H1 (cell line): ENCODE results near the gene SBF2. TPM values are rescaled to one million over a fixed set of nuclear protein-coding genes. Genes with fewer than 3 reads are reported as not detected.

Source experiments
- CTCF ChIA-PET: fragments of 300-600 bp; sonication (Branson Sonifier 250); formaldehyde crosslinking; loops from one replicate; lab custom pipeline; 2021; ENCODE audit not compliant: partially characterized antibody; lab: Charles Lee
- POLR2A ChIA-PET: fragments of 300-600 bp; sonication (Branson Sonifier 250); formaldehyde crosslinking; loops from one replicate; lab custom pipeline; 2021; ENCODE audit warnings: inconsistent platforms; ENCODE audit not compliant: partially characterized antibody; lab: Charles Lee
- DNase-seq, 2 experiments: peaks; one replicate each; pipeline versions ENCODE4 v3.0.0 to v3.0.0-alpha.2; 2010 to 2022; ENCODE audit warnings: low spot score in 2 of 2, low read depth in 1 of 2, mixed read lengths in 1 of 2
- FAIRE-seq: peaks from 2 replicates; lab custom pipeline; 2011; peaks lifted over from hg19 to GRCh38; lab: Jason Lieb, UNC
- H2AFZ ChIP-seq: 2 replicates; pipeline ENCODE4 v1.8.1; 2012; ENCODE audit warnings: low read length, inconsistent platforms
- H2AK5ac ChIP-seq: 2 replicates; pipeline ENCODE4 v1.6.1; 2013; ENCODE audit warnings: low read depth, low read length
- H2BK120ac ChIP-seq: replicated peaks from 2 replicates; pipeline ENCODE3; 2013; ENCODE audit warnings: low read depth, low read length, inconsistent platforms
- H2BK12ac ChIP-seq: 2 replicates; pipeline ENCODE4 v1.6.1; 2013; ENCODE audit warnings: low read depth, low read length
- H2BK15ac ChIP-seq: 2 replicates; pipeline ENCODE4 v1.6.1; 2013; ENCODE audit warnings: low read length
- H2BK20ac ChIP-seq: 2 replicates; pipeline ENCODE4 v1.6.1; 2013; ENCODE audit warnings: low read length
- H2BK5ac ChIP-seq: 2 replicates; pipeline ENCODE4 v1.6.1; 2013; ENCODE audit warnings: low read depth, low read length
- H3K14ac ChIP-seq: 2 replicates; pipeline ENCODE4 v1.6.1; 2013; ENCODE audit warnings: inconsistent platforms; ENCODE audit not compliant: insufficient read length
- H3K18ac ChIP-seq: 2 replicates; pipeline ENCODE4 v1.6.1; 2013; ENCODE audit warnings: low read length; ENCODE audit errors: extremely low read depth
- H3K23ac ChIP-seq: 2 replicates; pipeline ENCODE4 v1.6.1; 2013; ENCODE audit warnings: inconsistent platforms; ENCODE audit not compliant: insufficient read length
- H3K23me2 ChIP-seq: 2 replicates; pipeline ENCODE4 v1.6.1; 2013; ENCODE audit warnings: low read depth, low read length
- H3K27ac ChIP-seq: 2 replicates; pipeline ENCODE4 v1.6.1; 2011; ENCODE audit warnings: low read depth, low read length, inconsistent platforms
- H3K27me3 ChIP-seq, 4 experiments: replicated peaks in 1 of 4; 1 replicate in 1 of 4; 2 replicates in 3 of 4; pipeline versions ENCODE4 v1.6.1 to v1.8.1; 2011 to 2013; ENCODE audit warnings: low read length in 3 of 4, mild to moderate bottlenecking in 3 of 4, inconsistent platforms in 2 of 4, mixed read lengths in 2 of 4, moderate library complexity in 1 of 4; ENCODE audit not compliant: control insufficient read depth in 3 of 4, insufficient read depth in 3 of 4; ENCODE audit errors: extremely low read depth in 1 of 4
- H3K36me3 ChIP-seq, 4 experiments: 2 replicates each; pipeline versions ENCODE4 v1.6.1 to v1.8.1; 2011 to 2013; ENCODE audit warnings: mild to moderate bottlenecking in 4 of 4, low read length in 3 of 4, moderate library complexity in 2 of 4, control low read depth in 1 of 4, inconsistent platforms in 1 of 4; ENCODE audit not compliant: insufficient read depth in 4 of 4, control insufficient read depth in 2 of 4
- H3K4ac ChIP-seq: replicated peaks from 2 replicates; pipeline ENCODE3; 2013; ENCODE audit warnings: low read length, low read depth, mixed read lengths, inconsistent platforms; ENCODE audit not compliant: insufficient read length
- H3K4me1 ChIP-seq, 4 experiments: replicated peaks in 1 of 4; 1 replicate in 1 of 4; 2 replicates in 3 of 4; pipeline versions ENCODE4 v1.6.1 to v1.8.1; 2011 to 2013; ENCODE audit warnings: low read length in 3 of 4, inconsistent platforms in 2 of 4, mixed read lengths in 1 of 4; ENCODE audit not compliant: insufficient read depth in 4 of 4, control insufficient read depth in 3 of 4
- H3K4me2 ChIP-seq, 2 experiments: 2 replicates each; pipeline versions ENCODE4 v1.6.1 to v1.8.1; 2011 to 2013; ENCODE audit warnings: low read depth in 2 of 2, low read length in 2 of 2, control low read depth in 1 of 2, inconsistent platforms in 1 of 2, mild to moderate bottlenecking in 1 of 2; ENCODE audit not compliant: insufficient read depth in 1 of 2
- H3K4me3 ChIP-seq, 4 experiments: fragments of 200-600, 300-600 bp in 1 of 4; sonication (generic), shearing (Covaris generic), sonication (Bioruptor Twin) in 1 of 4; 2 replicates each; pipeline versions ENCODE4 v1.5.1 to v1.8.1; 2011 to 2016; ENCODE audit warnings: low read length in 4 of 4, low read depth in 3 of 4, control low read depth in 2 of 4, inconsistent platforms in 2 of 4, mild to moderate bottlenecking in 2 of 4, mixed read lengths in 1 of 4, moderate library complexity in 1 of 4; ENCODE audit not compliant: insufficient read depth in 2 of 4; ENCODE audit errors: extremely low read depth in 1 of 4
- H3K56ac ChIP-seq: replicated peaks from 2 replicates; pipeline ENCODE3; 2013; ENCODE audit warnings: low read depth, mild to moderate bottlenecking, mixed read lengths, low read length, inconsistent platforms; ENCODE audit not compliant: insufficient read length
- H3K79me1 ChIP-seq: 2 replicates; pipeline ENCODE4 v1.6.1; 2013; ENCODE audit warnings: low read depth, low read length, control low read depth
- H3K79me2 ChIP-seq, 2 experiments: 2 replicates each; pipeline versions ENCODE4 v1.6.1 to v1.8.1; 2012 to 2013; ENCODE audit warnings: low read length in 2 of 2, mild to moderate bottlenecking in 2 of 2, inconsistent platforms in 1 of 2; ENCODE audit not compliant: insufficient read depth in 2 of 2, control insufficient read depth in 1 of 2
- H3K9ac ChIP-seq, 4 experiments: replicated peaks in 1 of 4; 1 replicate in 1 of 4; 2 replicates in 3 of 4; pipeline versions ENCODE4 v1.6.1 to v1.8.1; 2011 to 2013; ENCODE audit warnings: low read depth in 3 of 4, low read length in 3 of 4, control low read depth in 2 of 4, mild to moderate bottlenecking in 2 of 4, moderate library complexity in 2 of 4, inconsistent platforms in 1 of 4; ENCODE audit errors: extremely low read depth in 1 of 4
- H3K9me3 ChIP-seq, 2 experiments: 2 replicates each; pipeline versions ENCODE4 v1.6.1 to v1.8.1; 2012 to 2013; ENCODE audit warnings: mild to moderate bottlenecking in 2 of 2, moderate library complexity in 2 of 2, control low read depth in 1 of 2, inconsistent platforms in 1 of 2, low read depth in 1 of 2, low read length in 1 of 2, mixed read lengths in 1 of 2; ENCODE audit not compliant: insufficient read depth in 2 of 2
- H4K20me1 ChIP-seq, 2 experiments: replicated peaks in 1 of 2; 2 replicates each; pipeline versions ENCODE3 to v1.8.1; 2011 to 2013; ENCODE audit warnings: inconsistent platforms in 2 of 2, low read length in 2 of 2, mild to moderate bottlenecking in 1 of 2; ENCODE audit not compliant: insufficient read depth in 2 of 2, control insufficient read depth in 1 of 2
- H4K5ac ChIP-seq: 2 replicates; pipeline ENCODE4 v1.6.1; 2013; ENCODE audit warnings: low read length, low read depth, mixed read lengths, inconsistent platforms; ENCODE audit not compliant: insufficient read length
- H4K8ac ChIP-seq: 2 replicates; pipeline ENCODE4 v1.8.0; 2013; ENCODE audit warnings: mild to moderate bottlenecking, moderate library complexity, low read length, inconsistent platforms; ENCODE audit not compliant: insufficient read depth; ENCODE audit errors: extremely low read depth
- H4K91ac ChIP-seq: replicated peaks from 2 replicates; pipeline ENCODE3; 2013; ENCODE audit warnings: low read length, mixed read lengths, inconsistent platforms; ENCODE audit not compliant: insufficient read length
- GABPA ChIP-seq: IDR thresholded peaks from 2 replicates; pipeline ENCODE4 v1.6.1; 2011; ENCODE audit warnings: mild to moderate bottlenecking, low read length, moderate library complexity, borderline replicate concordance; ENCODE audit not compliant: insufficient read depth
- KDM1A ChIP-seq: fragments of 200-600, 300-600 bp; sonication (generic); IDR thresholded peaks from 2 replicates; pipeline ENCODE4 v1.7.1; 2016; ENCODE audit warnings: mild to moderate bottlenecking, low read length, borderline replicate concordance
- RBBP5 ChIP-seq: IDR thresholded peaks from 2 replicates; pipeline ENCODE4 v1.7.1; 2012; ENCODE audit warnings: low read depth, mild to moderate bottlenecking, inconsistent platforms, low read length, moderate library complexity, borderline replicate concordance
- SP1 ChIP-seq: IDR thresholded peaks from 2 replicates; pipeline ENCODE4 v1.6.1; 2011; ENCODE audit warnings: low read depth, low read length
- WGBS, 2 experiments: shearing (Covaris generic) in 1 of 2; methylation state at CpG; one replicate each; pipeline versions ENCODE4 v1.1.6 to v1.1.7; 2013 to 2015; ENCODE audit warnings: low lambda C conversion rate in 2 of 2, mixed read lengths in 2 of 2, inconsistent platforms in 1 of 2, low coverage in 1 of 2, missing lambda C conversion rate in 1 of 2; ENCODE audit not compliant: insufficient replicate concordance in 2 of 2, insufficient coverage in 1 of 2, insufficient read length in 1 of 2; ENCODE audit errors: extremely low coverage in 1 of 2, missing lambda C conversion rate in 1 of 2; 5-methylcytosine and 5-hydroxymethylcytosine counted together
- polyA plus RNA-seq, 7 experiments: library from polyadenylated mRNA; depleted of rRNA in 3 of 7; stranded (reverse) in 5 of 7; unstranded in 2 of 7; fragments of >200 nt in 5 of 7; fragments of 200-250 nt in 2 of 7; gene quantifications; 1 replicate in 5 of 7; 2 replicates in 1 of 7; 4 replicates in 1 of 7; pipeline versions ENCODE4 v1.2.1 to v1.2.3, GENCODE V29; 2011 to 2013; ENCODE audit warnings: missing spikeins in 2 of 7, mixed read lengths in 2 of 7
- total RNA-seq: library from RNA; stranded (reverse); fragmentation: NEBNext Ultra II Directional; extraction: Animal tissue kit (Norgen Biotek cat#: 25700); gene quantifications from 2 replicates; pipeline ENCODE4 v1.2.1, GENCODE V29; 2021

Gene SBF2
- total and polyA plus RNA-seq, 2 of the 8 experiments (the other 6 are each of a cell fraction or from before 2014, with no cell fraction given), result 36.7 to 50.5 TPM

DNA sequence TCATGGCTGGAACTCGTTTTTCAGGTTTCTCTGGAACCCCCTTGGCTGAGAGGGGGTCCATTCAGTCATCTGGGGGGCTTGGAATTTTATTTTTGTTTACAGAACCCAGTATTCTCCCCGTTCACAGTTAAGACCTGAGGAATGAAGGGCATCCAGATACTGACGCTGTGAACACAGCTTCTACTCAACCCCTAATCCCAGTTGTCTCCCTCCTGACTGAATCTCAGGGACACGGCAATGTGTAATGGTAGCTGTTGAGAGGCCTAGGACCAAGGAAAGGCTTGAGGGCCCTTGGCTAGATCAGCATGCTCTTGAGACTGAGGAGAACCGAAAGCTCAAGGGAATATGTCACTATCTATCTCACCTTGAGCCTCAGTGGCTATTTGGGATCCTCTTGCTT is 516.5 kb downstream of the SBF2 start:
- no peak overlapping the region for H3K4ac ChIP-seq
- no peak overlapping the region for H2BK120ac ChIP-seq
- H3K4me2 ChIP-seq, result peak overlapping the region in 1 of 2 experiments; percentile 15; a peak in 1 of 4 replicates
- H3K36me3 ChIP-seq, result peaks cover 0 to 20% (median 14%) of the 10 kb centered on the region in 4 experiments; a peak in 5 of 8 replicates
- no peak overlapping the region for H2AK5ac ChIP-seq
- no peaks in the 10 kb centered on the region for H3K79me1 ChIP-seq
- H4K91ac ChIP-seq, result no peak overlapping the region
- CTCF ChIA-PET, result interaction anchor here (0.9 to 2.6 kb wide), 2 partner anchors 9 to 19 kb away, joined by 3 to 9 read pairs; no protein-coding TSS in a partner anchor
- H2BK15ac ChIP-seq, result no peak overlapping the region
- no peak overlapping the region for H4K5ac ChIP-seq
- H2BK20ac ChIP-seq, result no peak overlapping the region
- FAIRE-seq, result peak; percentile 63
- H4K20me1 ChIP-seq, result no peaks in the 10 kb centered on the region
- no peak overlapping the region for H2BK5ac ChIP-seq
- POLR2A ChIA-PET, result interaction anchor here (0.9 to 1.3 kb wide), 3 partner anchors 10 to 14 kb away, joined by 3 to 4 read pairs (median 3); no protein-coding TSS in a partner anchor
- no peaks in the 10 kb centered on the region for H3K23me2 ChIP-seq
- no peak overlapping the region for H3K23ac ChIP-seq
- H3K9me3 ChIP-seq, result no peaks in the 10 kb centered on the region
- H3K79me2 ChIP-seq, result no peaks in the 10 kb centered on the region
- H3K14ac ChIP-seq, result no peak overlapping the region
- WGBS, 2 experiments, result 80% methylated on average over 5 of the region's 5 CpGs; no CpG with 5 or more reads in 1 of the 2 experiments
- peak; percentile 20; the same call in 1 of the 2 replicates for TF ChIP-seq RBBP5
- TF ChIP-seq KDM1A, result no peak
- TF ChIP-seq GABPA, result no peak
- 0 out of 2 replicates have a peak, but pooled peaks have one; percentile 41 for TF ChIP-seq SP1
- H4K8ac ChIP-seq, result no peak overlapping the region
- H3K4me1 ChIP-seq, result peaks cover 2 to 10% (median 6%) of the 10 kb centered on the region in 4 experiments; a peak in 6 of 7 replicates
- no peak overlapping the region for H3K27ac ChIP-seq
- no peak overlapping the region for H2AFZ ChIP-seq
- no peak overlapping the region for H3K9ac ChIP-seq
- H2BK12ac ChIP-seq, result no peak overlapping the region
- DNase-seq, result no peak
- no peak overlapping the region for H3K56ac ChIP-seq
- H3K18ac ChIP-seq, result no peak overlapping the region
- no peak overlapping the region for H3K4me3 ChIP-seq
- no peaks in the 10 kb centered on the region for H3K27me3 ChIP-seq
